Bronchial epithelial cell (primary cell): ENCODE measurements around the gene RAB2B. TPM values are rescaled to one million over a fixed set of nuclear protein-coding genes. Genes with fewer than 3 reads are reported as not detected.
"Not testable (repeated sequence)": the region's sequence is repeated elsewhere in the genome, so short reads cannot be mapped to it uniquely, and the experiment has no call there.

ENCODE experiments used
- DNase-seq: peaks from one replicate; pipeline ENCODE4 v3.0.0-alpha.2; 2010; ENCODE audit warnings: low read depth
- FAIRE-seq: peaks from 2 replicates; lab custom pipeline; 2011; peaks lifted over from hg19 to GRCh38; lab: Jason Lieb, UNC
- H3K27me3 ChIP-seq: 2 replicates; pipeline ENCODE4 v1.5.1; 2011; ENCODE audit warnings: low read length; ENCODE audit not compliant: control insufficient read depth, insufficient read depth
- H3K36me3 ChIP-seq: 2 replicates; pipeline ENCODE4 v1.5.1; 2011; ENCODE audit warnings: low read length; ENCODE audit not compliant: control insufficient read depth, insufficient read depth
- H3K4me3 ChIP-seq: 2 replicates; pipeline ENCODE4 v1.5.1; 2011; ENCODE audit warnings: mild to moderate bottlenecking, low read depth, low read length, control low read depth
- total RNA-seq: library from RNA; depleted of rRNA; stranded (reverse); fragments of >200 nt; gene quantifications from 2 replicates; pipeline ENCODE4 v1.2.1, GENCODE V29; 2014
- TF ChIP-seq, protein P1 (sequence below): IDR thresholded peaks from 2 replicates; pipeline ENCODE4 v1.5.1; 2011; ENCODE audit warnings: mild to moderate bottlenecking, moderate library complexity, low read length, control low read depth, inconsistent platforms; ENCODE audit not compliant: insufficient read depth, severe bottlenecking

RAB2B gene
- total RNA-seq, 1 donor from 2014 or later: 17.4 TPM

DNA sequence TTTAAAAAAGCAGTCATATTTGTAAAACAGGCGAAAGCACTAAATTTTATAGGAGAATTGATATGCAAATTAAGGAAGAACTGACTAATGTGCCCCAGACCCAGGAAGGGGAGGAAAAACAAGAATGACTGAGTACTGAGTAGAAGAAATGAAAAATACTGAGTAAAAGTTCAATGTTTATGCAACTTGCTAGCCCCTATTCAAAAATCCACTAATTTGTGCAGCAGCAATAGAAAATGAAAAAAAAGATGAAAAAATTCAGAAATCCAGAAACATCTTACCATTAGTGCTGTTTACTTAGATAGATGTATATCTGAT lies 26.9 kb downstream of the RAB2B start:
- Histone ChIP-seq H3K4me3 (no peak overlapping the region), H3K27me3 (no peaks in the 10 kb centered on the region), H3K36me3 (no peaks in the 10 kb centered on the region)
- FAIRE-seq: no peak
- no peak for DNase-seq
- TF ChIP-seq, protein P1, sequence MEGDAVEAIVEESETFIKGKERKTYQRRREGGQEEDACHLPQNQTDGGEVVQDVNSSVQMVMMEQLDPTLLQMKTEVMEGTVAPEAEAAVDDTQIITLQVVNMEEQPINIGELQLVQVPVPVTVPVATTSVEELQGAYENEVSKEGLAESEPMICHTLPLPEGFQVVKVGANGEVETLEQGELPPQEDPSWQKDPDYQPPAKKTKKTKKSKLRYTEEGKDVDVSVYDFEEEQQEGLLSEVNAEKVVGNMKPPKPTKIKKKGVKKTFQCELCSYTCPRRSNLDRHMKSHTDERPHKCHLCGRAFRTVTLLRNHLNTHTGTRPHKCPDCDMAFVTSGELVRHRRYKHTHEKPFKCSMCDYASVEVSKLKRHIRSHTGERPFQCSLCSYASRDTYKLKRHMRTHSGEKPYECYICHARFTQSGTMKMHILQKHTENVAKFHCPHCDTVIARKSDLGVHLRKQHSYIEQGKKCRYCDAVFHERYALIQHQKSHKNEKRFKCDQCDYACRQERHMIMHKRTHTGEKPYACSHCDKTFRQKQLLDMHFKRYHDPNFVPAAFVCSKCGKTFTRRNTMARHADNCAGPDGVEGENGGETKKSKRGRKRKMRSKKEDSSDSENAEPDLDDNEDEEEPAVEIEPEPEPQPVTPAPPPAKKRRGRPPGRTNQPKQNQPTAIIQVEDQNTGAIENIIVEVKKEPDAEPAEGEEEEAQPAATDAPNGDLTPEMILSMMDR: no peak

DNA sequence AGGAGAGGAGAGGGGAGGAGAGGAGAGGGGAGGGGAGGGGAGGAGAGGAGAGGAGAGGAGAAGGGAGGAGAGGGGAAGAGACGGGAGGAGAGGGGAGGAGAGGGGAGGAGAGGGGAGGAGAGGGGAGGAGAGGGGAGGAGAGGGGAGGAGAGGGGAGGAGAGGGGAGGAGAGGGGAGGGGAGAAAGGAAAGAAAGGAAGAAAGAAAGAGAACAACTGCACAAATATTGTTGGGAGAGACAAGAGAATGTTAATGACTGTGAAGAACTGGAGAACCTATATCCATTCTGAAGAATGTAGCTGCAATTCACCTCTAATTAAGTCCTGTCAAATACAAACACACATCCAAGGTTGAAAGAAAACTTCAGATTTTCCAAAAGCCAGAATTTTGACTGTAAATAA lies 34.1 kb downstream of the RAB2B start:
- FAIRE-seq, H3K36me3 ChIP-seq, H3K27me3 ChIP-seq: not testable (repeated sequence)

DNA sequence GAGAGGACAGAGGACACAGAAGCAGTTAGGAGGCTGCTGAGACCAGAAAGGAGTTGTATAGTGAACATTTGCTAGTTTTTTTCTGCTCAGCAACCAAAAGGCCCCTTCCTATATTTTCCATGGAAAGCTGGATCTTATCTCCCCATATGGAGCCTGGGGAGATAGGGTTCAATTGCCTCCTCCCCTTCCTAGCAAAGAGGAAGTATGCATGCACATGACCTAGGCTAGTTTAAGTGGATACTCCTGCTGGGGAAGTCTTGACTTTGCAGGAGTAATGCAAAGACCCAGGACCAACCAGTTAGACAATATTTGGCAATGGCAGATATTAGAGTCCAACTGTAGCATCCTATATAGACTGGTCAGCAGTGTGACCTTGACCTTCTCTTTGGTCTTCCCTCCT lies 35.9 kb downstream of the RAB2B start:
- DNase-seq (no peak), FAIRE-seq (no peak)
- Histone ChIP-seq H3K4me3 (no peak overlapping the region), H3K27me3 (no peaks in the 10 kb centered on the region), H3K36me3 (peaks cover 1% of the 10 kb centered on the region)
- TF ChIP-seq, protein P1: no peak

More for the DNA sequence above, 34.1 kb downstream of the RAB2B start:
- H3K4me3 ChIP-seq, DNase-seq: not testable (repeated sequence)

DNA sequence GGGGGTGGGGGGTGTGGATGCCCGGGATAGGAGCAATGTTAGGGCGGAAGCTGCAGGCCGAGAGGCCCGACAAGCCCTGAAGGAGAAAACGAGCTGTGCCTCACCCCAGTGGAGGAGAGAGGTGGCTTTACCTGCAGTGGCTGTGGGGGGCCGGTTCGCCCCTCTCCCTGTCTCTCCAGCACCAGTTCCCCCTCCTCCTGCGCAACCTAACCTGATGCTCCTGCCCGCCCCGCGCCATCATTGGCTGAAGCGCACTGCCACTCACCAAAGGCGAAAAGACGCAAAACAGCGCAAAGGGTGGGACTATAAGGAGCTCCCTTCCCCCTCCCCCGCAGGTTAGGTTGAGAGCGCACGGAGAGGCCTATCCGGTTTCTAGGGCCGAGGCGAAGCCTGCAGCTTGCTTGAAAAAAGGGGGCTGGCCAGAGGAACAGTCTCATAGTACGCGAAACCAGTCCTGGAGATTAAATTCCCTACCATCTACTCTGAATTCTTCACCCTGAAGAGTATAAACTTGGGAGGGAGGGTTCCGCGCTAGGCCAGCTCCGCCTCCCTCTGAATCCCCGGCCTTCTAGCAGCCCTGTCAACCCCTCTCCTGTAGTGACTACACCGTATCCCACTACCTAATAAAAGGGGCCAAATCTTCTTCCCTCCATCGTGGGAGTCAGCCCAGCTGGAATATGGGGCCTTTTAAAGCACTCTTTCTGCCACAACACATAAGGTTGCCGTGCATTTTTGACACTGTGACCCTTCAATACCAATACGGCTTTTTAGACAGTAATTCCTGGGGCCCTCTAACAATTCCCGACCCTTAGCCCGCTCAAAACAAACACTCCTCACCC lies 39.5 kb downstream of the RAB2B start:
- Histone ChIP-seq H3K36me3 (peaks cover 1% of the 10 kb centered on the region), H3K4me3 (peak overlapping the region; percentile 96), H3K27me3 (no peaks in the 10 kb centered on the region)
- no peak for FAIRE-seq
- peak; percentile 91 for DNase-seq
- TF ChIP-seq, protein P1: no peak

DNA sequence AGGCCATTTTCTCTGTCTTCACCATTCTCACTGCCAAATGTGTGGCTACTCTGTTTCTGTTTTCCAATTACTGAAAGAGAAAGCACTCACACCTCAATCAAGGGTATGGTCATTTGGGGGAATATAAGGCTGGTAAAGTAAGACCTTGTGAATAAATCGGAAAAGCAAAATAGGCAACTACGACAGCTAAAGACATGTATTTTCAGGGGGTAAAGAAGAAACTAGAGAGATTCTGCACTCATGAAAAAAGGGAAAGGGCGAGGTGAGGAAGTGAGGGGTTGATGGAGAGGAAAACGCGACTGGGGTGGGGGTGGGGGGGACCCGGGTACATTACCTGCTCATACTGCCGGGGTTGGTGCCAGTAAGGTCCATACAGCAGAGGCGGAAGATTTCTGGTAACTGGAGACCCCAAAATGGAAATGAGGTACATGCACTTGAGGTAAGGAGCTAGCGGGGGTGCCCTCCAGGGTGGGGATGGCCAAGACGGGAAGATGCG lies 40.1 kb downstream of the RAB2B start:
- H3K36me3 ChIP-seq: no peaks in the 10 kb centered on the region
- DNase-seq (peak; percentile 5), FAIRE-seq (no peak)
- peak overlapping the region; percentile 96 for H3K4me3 ChIP-seq
- no peaks in the 10 kb centered on the region for H3K27me3 ChIP-seq
- TF ChIP-seq, protein P1: no peak

DNA sequence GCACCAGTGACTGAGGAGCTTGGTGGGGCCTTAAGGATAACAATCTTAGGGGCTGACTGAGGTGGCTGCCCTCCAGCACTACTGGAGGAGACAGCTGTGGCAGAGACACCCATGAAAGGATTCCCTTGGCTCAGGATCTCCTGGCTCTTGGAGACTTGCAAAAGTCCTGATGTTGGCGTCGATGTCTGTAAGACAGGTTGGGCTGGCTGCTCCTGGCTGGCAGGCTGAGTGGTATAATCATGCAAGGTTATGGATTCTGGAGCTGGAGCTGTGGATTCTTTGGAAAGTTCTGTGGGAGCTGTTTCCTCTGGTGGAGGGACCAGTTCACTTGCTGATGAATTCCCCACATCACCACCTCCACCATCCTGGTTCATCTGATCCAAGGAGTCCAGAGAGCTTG lies 45.6 kb downstream of the RAB2B start:
- TF ChIP-seq, protein P1: no peak
- no peak for FAIRE-seq
- DNase-seq: no peak
- no peak overlapping the region for H3K4me3 ChIP-seq
- H3K36me3 ChIP-seq: peaks cover 22% of the 10 kb centered on the region
- H3K27me3 ChIP-seq: no peaks in the 10 kb centered on the region
